Uterus (tissue), 4 donors: ENCODE data around the gene ONECUT1. TPM values are rescaled to one million over a fixed set of nuclear protein-coding genes. Genes with fewer than 3 reads are reported as not detected.
A peak's percentile ranks its signal among the peaks of the same experiment; 100 is the strongest.

Source experiments
- DNase-seq, 2 donors: peaks; one replicate each; pipeline ENCODE4 v3.0.0-alpha.2; 2019 to 2020
- H3K27ac ChIP-seq, 2 donors: fragments of 200-600 bp; sonication (generic); 1 replicate in 1 of 2; 2 replicates in 1 of 2; pipeline ENCODE4 v1.5.1; 2016 to 2018
- H3K27me3 ChIP-seq, 2 donors: fragments of 200-600 bp; sonication (generic); one replicate each; pipeline ENCODE4 v1.5.1; 2018 to 2019; ENCODE audit warnings: control low read depth in 1 of 2
- H3K36me3 ChIP-seq, 2 donors: fragments of 200-600 bp; sonication (generic); one replicate each; pipeline ENCODE4 v1.5.1; 2019; ENCODE audit warnings: control low read depth in 1 of 2
- H3K4me1 ChIP-seq, 2 donors: fragments of 200-600 bp; sonication (generic); one replicate each; pipeline ENCODE4 v1.5.1; 2018 to 2019; ENCODE audit warnings: control low read depth in 1 of 2
- H3K4me3 ChIP-seq, 2 donors: fragments of 200-600 bp; sonication (generic); 1 replicate in 1 of 2; 2 replicates in 1 of 2; pipeline ENCODE4 v1.5.1; 2018 to 2019; ENCODE audit warnings: mild to moderate bottlenecking in 1 of 2
- H3K9me3 ChIP-seq, 2 donors: fragments of 200-600 bp; sonication (generic); one replicate each; pipeline ENCODE4 v1.5.1; 2019; ENCODE audit warnings: control low read depth in 1 of 2
- POLR2A ChIP-seq, 2 donors: fragments of 450-650 bp; IDR thresholded peaks; one replicate each; pipeline ENCODE4 v1.6.1; 2016; ENCODE audit warnings: antibody characterized with exemption in 2 of 2, mild to moderate bottlenecking in 1 of 2, moderate library complexity in 1 of 2
- intact Hi-C: fragments of 100-400 bp; cut with DNase I; formaldehyde crosslinking; loops from one replicate; pipeline ENCODE4 v1.15.1; 2023; ENCODE audit warnings: low total_unique reads
- total RNA-seq, 4 donors: library from RNA; depleted of rRNA in 3 of 4; stranded (reverse); fragments of >200 nt in 3 of 4; gene quantifications; one replicate each; pipeline versions ENCODE4 v1.1.0 to v1.2.4, GENCODE V29; 2014 to 2023
- TF ChIP-seq, protein P1 (sequence below), 4 experiments: fragments of 200-600 bp in 2 of 4; fragments of 450-650 bp in 2 of 4; sonication (generic) in 2 of 4; IDR thresholded peaks; one replicate each; pipeline ENCODE4 v1.5.1; 2016 to 2019; ENCODE audit warnings: antibody characterized with exemption in 4 of 4, mild to moderate bottlenecking in 2 of 4, moderate library complexity in 1 of 4
- donor health status: DM: yes; HTN: yes; CAD: no.

The ONECUT1 gene
- total RNA-seq, 4 donors from 2014 or later: not detected

DNA sequence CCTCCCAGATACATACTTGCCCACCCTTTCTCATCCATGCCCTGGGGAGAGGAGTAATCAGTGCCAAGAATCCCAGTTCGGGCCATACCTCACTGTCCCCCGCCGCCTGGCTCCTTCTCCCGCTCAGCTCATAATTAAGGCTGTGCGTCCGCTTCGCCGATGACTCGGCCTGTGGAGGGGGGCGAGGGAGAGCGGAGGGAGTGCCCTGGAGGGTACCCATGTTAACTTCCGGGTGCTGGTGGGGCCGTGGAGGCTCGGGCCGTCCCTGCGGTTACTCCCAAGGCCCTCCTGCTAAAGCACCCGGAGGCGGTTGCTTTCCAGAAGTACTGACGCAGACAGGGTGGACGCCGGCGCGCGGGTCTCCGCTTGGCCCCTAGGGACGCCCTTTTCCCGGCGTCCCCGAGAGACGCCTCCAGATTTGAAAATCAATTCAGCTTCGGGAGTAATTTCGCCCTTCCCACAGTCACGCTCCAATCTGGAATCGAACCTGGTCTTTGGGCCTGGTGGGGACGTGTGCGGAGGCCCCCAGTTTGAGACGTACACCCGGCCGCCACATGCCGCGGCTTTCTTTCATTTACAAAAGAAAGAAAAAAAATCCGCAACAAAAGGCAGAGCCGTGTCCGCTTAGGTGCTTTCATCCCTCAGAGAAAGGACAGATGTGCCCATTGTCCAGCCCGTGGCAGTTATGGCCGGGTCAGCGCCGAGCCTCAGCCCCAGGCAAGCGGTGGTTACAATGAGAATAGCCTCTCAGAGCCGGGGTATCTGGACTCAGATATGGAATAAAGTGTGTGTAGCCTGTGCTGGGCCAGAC is 1.0 kb upstream of the ONECUT1 start:
- intact Hi-C loops: no loop called here
- Histone ChIP-seq H3K36me3 (no peaks in the 10 kb centered on the region), H3K27me3 (peaks cover 4 to 57% of the 10 kb centered on the region in 2 donors), H3K27ac (no peak overlapping the region), H3K4me1 (peaks cover 0 to 12% of the 10 kb centered on the region in 2 donors), H3K4me3 (no peak overlapping the region), H3K9me3 (no peaks in the 10 kb centered on the region)
- TF ChIP-seq, protein P1, sequence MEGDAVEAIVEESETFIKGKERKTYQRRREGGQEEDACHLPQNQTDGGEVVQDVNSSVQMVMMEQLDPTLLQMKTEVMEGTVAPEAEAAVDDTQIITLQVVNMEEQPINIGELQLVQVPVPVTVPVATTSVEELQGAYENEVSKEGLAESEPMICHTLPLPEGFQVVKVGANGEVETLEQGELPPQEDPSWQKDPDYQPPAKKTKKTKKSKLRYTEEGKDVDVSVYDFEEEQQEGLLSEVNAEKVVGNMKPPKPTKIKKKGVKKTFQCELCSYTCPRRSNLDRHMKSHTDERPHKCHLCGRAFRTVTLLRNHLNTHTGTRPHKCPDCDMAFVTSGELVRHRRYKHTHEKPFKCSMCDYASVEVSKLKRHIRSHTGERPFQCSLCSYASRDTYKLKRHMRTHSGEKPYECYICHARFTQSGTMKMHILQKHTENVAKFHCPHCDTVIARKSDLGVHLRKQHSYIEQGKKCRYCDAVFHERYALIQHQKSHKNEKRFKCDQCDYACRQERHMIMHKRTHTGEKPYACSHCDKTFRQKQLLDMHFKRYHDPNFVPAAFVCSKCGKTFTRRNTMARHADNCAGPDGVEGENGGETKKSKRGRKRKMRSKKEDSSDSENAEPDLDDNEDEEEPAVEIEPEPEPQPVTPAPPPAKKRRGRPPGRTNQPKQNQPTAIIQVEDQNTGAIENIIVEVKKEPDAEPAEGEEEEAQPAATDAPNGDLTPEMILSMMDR (IDR thresholded peaks at IDR 0.05): no peak
- TF ChIP-seq POLR2A (IDR thresholded peaks at IDR 0.05): no peak
- no peak for DNase-seq

DNA sequence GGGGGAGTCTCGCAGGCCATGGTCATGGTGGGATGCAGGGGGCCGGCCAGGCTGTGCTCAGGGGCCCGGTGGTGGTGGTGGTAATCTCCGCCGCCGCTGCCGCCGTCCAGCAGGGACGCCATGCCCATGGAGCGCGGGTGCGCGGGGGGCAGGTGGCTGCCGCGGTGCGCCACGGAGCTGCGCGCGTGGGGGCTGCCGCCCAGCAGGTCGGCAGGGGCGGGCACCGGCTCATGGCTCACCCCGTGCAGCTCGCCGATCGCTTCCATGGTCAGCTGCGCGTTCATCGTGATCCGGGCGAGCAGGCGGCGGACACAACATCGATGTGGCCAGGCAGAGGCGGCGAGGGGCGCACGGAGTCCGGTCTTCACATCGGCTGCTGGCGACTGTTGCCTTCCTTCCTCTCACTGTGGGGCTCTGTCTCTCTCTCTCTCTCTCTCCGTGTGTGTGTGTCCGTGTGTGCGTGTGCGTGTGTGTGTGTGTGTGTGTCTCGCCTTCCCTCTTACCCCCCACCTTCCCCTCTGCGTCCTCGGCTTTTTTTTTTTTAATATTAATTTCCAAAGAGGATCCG is 451 bp downstream of the ONECUT1 start:
- Histone ChIP-seq H3K4me1 (peaks cover 0 to 21% of the 10 kb centered on the region in 2 donors), H3K27me3 (peaks cover 6 to 57% of the 10 kb centered on the region in 2 donors), H3K4me3 (peak overlapping the region; percentile 23 to 28), H3K27ac (no peak overlapping the region), H3K9me3 (no peaks in the 10 kb centered on the region), H3K36me3 (no peaks in the 10 kb centered on the region)
- no peak for DNase-seq
- TF ChIP-seq, protein P1 (IDR thresholded peaks at IDR 0.05): no peak
- no peak for TF ChIP-seq POLR2A (IDR thresholded peaks at IDR 0.05)
- intact Hi-C loops: no loop called here

DNA sequence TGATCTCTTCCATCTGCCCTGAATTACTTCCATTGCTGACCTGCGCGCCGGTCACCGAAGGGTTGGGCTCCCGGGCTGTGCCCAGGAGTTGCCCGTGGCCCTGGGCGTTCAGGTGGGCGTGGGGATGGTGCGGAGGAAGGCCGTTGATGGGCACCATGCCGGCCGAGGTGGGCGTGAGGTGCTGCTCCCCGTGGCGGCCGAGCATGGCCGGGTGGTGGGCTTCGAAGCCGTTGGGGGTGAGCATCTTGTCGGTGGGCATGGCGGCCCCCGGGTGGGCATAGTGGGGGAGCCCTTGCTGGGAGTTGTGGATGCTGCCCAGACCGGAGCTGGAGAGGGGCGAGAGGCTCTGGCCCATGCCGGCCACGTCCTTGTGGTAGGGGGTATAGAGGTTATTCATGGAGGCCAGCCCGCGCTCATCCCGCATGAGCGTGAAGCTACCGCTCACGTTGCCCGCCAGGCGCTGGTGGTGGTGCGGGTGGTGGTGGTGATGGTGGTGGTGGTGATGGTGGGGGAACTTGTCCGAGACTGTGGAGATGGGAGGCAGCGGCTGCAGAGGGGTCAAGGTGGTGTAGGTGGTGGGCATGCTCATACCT is 1.0 kb downstream of the ONECUT1 start:
- no peak for DNase-seq
- intact Hi-C loops: no loop called here
- H3K27ac ChIP-seq: no peak overlapping the region
- H3K4me1 ChIP-seq: peaks cover 0 to 21% of the 10 kb centered on the region in 2 donors
- H3K27me3 ChIP-seq: peaks cover 8 to 57% of the 10 kb centered on the region in 2 donors
- H3K9me3 ChIP-seq: no peaks in the 10 kb centered on the region
- no peak for TF ChIP-seq POLR2A (IDR thresholded peaks at IDR 0.05)
- TF ChIP-seq, protein P1 (IDR thresholded peaks at IDR 0.05): no peak
- H3K4me3 ChIP-seq: no peak overlapping the region
- H3K36me3 ChIP-seq: no peaks in the 10 kb centered on the region

DNA sequence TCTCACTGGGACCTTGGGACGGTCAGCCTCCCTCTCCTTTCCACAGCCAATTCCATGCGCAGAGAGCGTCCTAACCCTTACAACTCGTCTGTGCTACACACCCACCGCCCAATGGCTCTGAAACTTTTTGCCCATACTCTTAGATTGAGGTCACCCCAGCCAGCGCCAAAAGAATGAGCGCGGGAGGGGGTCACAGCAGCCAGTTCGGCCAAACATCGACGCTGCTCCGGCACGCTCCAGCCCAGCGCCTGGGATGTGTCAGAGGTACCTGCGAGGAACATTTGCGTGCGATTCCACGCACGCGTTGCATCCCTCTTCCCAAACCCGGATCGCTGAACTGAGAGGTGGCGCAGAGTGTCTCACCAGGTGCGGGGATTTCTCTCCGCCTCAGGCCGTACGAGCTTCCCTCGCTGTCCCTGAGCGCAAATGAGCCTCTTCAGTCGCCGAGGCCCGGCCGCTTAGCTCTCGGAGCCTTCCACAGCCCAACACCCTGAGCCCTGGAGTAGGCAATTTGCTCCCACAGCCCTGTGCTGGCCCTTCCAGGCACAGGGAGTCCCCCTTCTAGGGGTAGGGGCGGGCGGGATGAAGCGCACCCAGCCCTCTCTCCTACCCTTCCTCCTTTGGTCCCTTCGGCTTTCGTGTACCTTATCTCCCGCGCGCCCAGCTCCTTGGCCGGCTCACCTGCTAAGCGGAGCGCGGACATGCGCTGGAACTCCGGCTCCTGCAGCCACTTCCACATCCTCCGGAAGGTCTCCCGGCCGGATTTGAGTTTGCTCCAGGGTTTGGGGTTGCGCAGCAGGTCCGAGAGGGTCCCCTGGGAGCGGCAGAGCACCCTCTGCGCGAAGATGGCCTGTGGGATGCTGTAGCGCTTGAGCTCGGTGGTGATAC is 1.8 kb downstream of the ONECUT1 start:
- TF ChIP-seq, protein P1 (IDR thresholded peaks at IDR 0.05): no peak
- TF ChIP-seq POLR2A (IDR thresholded peaks at IDR 0.05): no peak
- DNase-seq: no peak
- no peak overlapping the region for H3K27ac ChIP-seq
- no peak overlapping the region for H3K4me3 ChIP-seq
- no peaks in the 10 kb centered on the region for H3K9me3 ChIP-seq
- no peaks in the 10 kb centered on the region for H3K36me3 ChIP-seq
- peaks cover 0 to 21% of the 10 kb centered on the region in 2 donors for H3K4me1 ChIP-seq
- intact Hi-C loops: no loop called here
- H3K27me3 ChIP-seq: peaks cover 8 to 53% of the 10 kb centered on the region in 2 donors
